ENCODE data around the gene IFNA4.

IFNA4 gene

DNA sequence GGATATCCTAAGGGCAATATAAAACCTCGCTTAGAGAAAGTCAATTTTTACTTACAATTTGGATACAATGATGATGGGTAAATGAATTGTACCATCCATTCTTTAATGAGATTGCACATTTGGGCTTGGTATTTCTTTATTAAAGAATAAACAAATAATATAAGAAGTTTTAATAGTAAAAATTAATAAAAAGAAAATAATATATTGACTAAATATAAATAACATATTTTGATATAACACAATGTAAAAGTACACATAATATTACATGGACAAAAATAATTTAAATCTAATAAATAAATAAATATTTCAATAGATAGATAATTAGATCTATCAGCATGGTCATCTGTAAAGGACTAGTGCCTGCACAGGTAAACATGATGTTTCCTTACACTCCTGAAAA is 21.9 kb downstream of the IFNA4 start:
- DNase-seq, result no peak

DNA sequence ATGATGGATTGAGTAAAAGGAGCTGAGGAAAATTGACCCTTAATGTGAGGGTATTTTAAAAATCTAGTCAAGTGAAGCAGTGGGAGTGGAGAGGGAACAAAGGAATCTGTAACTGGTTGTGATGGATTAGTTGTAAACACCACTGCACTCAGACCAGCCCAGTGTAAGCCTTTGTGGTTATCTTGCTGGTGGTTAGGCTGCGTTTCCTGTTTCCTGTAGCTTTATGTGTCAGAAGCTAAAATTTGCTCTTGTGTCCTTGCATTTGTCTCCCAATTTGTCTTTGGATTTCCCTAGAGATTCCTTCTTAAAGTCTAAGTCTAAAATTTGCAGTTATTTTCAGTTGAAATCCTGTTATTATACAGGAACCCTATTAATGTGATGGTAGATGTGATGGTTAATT is 27.2 kb downstream of the IFNA4 start:
- DNase-seq, result no peak

DNA sequence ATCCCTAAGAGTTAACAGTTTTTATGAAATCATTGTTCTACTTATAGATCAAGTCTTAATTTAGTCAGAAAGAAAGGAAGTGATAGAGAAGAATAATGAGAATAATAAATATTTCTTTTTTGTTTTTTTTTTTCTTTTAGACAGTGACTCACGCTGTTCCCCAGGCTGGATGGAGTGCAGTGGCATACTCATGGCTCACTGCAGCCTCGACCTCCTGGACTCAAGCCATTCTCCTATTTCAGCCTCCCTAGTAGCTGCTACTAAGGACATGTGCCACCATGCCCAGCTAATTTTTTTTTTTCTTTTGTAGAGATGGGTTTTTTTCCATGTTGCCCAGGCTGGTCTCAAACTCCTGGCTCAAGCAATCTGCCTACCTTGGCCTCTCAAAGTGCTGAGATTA is 31.9 kb downstream of the IFNA4 start:
- no peak for DNase-seq

DNA sequence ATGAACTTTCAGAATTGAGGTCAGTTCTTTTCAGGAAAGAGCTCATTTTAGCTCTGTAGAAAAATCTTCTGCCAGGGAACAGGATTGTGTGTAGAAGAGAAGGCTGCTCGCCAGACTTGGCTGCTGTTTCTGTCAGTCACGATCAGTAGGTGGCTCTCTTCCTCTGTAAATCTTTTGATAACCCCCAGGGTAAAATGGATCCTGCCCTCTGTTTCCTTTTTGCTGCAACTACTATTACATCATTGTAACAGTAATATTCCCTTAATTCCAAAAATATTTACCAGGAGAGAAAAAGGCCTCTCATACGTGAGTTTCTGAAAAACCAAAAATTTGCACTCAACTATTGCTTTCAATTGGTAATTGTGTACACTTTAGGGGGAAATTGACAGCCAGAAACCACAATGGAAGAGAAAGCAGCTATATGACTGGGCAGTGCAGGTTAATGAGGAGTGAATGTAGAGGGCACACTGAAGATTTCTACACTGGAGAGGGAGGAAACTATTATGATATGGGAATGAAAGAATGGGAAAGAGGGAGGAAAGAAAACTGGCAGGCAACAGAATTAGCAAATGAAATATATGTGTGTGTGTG is 33.3 kb downstream of the IFNA4 start:
- no peak for DNase-seq

DNA sequence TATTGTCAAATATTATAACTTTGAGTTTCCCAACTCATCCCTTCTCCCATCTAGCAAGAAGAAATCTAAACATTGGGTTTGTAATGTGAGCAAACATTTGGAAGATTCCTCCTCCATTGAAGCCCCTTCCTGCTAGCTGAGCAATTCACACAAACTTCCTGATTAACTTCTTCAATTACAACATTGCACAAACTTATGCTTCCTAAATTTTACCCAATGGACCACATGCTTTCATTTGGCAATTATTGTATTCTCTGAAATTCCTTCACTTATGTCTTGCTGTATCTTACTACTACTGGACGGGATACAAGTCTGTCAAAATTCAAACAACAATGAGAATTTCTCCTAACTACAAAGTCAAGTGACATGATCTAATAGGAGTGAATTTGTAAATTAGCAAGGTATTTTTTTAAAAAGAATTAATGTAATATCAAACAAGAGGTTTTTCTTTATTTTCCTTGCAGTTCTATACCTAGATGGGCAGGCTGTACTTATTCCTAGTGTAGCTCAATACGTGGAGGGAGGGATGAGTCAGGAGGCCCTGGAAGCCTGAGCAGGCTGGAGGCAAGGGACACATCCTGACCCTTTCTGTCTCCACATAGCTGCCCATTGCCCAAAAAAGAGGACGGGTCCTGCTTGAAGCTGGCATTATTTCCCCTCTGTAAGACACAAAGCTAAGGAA is 33.9 kb downstream of the IFNA4 start:
- no peak for DNase-seq

DNA sequence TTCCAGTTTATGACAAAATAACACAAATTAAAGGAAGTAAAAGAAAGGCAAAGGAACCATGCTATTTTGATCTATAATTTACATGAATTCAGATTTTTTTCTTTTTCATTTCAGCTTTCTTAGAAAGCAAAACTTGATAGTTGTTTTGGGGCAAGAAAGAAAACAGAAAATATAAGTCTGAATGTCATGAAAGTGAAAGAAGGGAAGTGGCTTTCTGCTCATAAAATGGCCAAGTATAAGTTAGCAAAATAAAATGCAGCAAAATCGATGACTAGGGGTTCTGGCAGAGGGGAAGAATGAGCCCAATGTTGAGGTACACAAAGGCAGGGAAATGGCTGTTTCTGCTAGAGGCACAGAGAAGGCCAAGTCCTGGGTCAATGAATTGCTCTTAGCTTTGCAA is 42.8 kb downstream of the IFNA4 start:
- no peak for DNase-seq

DNA sequence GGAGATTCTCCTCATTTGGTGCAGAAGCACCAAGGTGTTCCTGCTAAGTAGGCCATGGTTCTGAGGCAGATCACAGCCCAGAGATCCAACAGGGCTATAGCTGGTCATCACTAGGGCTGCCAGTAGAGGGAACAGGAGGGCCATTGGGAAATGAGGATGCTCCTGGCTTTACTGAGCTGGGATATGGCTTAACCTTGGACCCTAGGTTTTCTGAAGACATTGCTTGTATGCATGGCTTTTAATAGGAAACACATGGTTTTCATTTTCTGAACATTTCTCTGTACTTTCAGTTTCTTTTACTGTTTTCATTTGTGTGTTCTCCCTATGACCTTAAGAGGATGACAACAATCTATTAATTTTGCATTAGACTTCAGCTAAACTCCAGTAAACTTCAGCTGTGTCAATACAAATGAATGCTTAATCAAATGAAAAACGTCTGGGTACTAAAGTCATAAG is 45.9 kb downstream of the IFNA4 start, which contains the start of gene IFNW1:
Gene IFNW1, minus strand, starts transcription at position 406 of the 456 bp plus-strand sequence. Its CDS starts 262 bp downstream, at position 144.
- no peak for DNase-seq

DNA sequence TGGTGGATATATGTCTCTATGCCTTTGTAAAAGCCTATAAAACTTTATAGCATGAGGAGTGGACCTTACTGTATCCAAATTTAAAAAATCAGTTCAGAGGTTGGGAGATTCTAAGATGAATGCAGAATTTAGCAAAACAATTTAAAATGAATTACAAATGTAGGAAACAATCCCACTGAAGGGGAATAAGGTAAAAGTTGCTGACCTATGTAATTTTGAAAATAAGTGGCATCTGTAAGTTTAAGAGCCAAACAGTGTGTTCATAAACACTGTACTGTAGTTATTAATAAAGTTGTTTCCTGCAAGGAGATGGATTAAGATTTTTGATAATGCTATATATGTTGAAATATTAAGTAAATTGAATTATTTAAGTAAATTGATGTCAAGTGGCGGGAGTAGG is 50.4 kb downstream of the IFNA4 start:
- no peak for DNase-seq

Measured in effector CD4-positive, alpha-beta T cell (primary cell).